GM18505 (cell line): ENCODE results near the gene CCNK.

Experiments used
- ATAC-seq: cut with Tn5 transposase; IDR thresholded peaks from one replicate; pipeline ENCODE4 v1.9.1; 2021; ENCODE audit not compliant: unreplicated experiment
- POLR2A ChIP-seq: IDR thresholded peaks from 4 replicates; pipeline ENCODE4 v1.6.1; 2011; ENCODE audit warnings: borderline replicate concordance; ENCODE audit not compliant: insufficient read depth, insufficient read length; ENCODE audit errors: extremely low read depth

Gene CCNK

GRCh38 chr14:99475179-99475578 is 6.0 kb upstream of the CCNK start:
- TF ChIP-seq POLR2A, result no peak
- no peak for ATAC-seq

- no peak for ATAC-seq
- TF ChIP-seq POLR2A, result no peak
These were observed 5.5 kb upstream of the CCNK start for GRCh38 chr14:99475660-99476059.

- no peak for ATAC-seq
- TF ChIP-seq POLR2A, result no peak
These were observed 4.3 kb upstream of the CCNK start for GRCh38 chr14:99476864-99477263.

DNA sequence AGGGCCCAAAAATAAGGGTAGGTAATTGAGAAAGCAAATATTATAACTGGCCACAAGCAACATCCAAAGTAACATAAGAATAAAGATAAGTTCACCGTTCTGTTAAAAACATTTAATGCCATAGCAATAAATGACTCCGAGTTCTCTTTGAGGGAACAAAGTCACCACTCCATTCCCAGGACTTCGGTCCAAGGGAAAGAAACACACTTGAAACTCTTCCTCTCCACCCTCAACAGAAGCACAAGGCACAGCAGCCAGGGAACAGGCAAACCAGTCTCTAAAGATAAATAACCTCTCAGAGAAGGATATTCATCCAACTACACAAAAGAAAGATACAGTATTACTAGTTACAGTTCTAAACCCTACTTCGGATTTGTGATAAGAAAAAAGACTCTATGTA is 3.1 kb upstream of the CCNK start:
- no peak for ATAC-seq
- TF ChIP-seq POLR2A, result no peak

DNA sequence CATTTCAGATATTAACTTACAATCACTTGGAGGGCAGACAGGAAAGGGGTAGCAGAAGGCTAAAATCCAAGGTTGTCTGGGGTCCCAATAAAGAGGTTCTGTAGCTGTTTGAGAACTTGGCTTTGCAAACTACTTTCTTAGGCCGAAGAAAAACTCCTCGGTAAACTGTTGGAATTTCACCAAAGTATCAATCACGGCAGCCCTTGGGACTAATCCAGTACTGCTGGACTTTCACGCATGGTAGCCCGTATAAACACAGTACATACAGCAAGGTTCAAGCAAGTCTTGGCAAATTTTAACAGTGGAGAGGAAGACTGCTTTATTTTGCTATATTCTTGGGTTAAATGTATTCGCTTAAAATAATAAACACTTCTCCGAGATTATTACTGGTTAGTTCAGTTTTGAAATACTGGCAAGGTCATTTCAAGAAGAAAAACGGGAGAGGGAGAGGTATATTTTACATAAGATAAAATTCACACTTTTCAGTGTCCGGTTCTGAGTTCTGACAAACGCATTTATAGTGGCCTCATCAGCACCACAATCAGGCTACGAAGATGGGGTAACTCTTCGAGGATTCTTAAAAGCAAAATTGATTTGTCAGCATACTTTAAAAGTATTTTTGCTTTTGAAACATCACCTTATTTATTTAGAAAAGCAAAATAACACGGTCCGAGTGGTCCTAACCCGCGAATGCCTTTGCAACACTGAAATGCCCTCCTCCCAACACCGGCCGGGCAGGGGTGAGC is 1.9 kb upstream of the CCNK start:
- no peak for ATAC-seq
- TF ChIP-seq POLR2A, result no peak

GRCh38 chr14:99479906-99480869 is 1.0 kb upstream of the CCNK start, which contains the start of gene SETD3:
SETD3 (minus strand) TSS chr14:99480859; CDS start chr14:99465805, 15,054 bp downstream.
- peak; percentile 34 for TF ChIP-seq POLR2A
- ATAC-seq, result peak; percentile 12

DNA sequence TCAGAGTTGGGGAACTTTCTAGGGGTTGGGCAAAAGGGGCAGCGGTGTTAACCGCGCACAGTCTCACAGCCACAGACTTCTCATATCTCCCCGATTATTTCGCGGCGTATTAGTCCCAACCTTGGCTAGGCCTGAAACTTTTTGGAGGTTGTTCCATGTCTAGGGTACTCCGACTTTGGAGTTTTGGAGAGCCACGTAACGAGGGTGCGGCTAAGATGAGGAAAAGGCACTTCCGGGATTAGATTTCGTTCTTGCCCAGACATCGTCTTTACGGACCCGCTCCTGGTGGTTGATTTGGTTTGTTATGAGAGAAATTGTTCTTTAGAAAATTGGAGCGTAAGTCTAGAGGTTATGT is 513 bp downstream of the CCNK start:
- no peak for TF ChIP-seq POLR2A
- no peak for ATAC-seq

- no peak for ATAC-seq
- TF ChIP-seq POLR2A, result no peak
These were observed 2.9 kb downstream of the CCNK start for GRCh38 chr14:99484106-99484505.

- ATAC-seq, result no peak
- no peak for TF ChIP-seq POLR2A
These were observed 16.1 kb downstream of the CCNK start for GRCh38 chr14:99497341-99497740.

DNA sequence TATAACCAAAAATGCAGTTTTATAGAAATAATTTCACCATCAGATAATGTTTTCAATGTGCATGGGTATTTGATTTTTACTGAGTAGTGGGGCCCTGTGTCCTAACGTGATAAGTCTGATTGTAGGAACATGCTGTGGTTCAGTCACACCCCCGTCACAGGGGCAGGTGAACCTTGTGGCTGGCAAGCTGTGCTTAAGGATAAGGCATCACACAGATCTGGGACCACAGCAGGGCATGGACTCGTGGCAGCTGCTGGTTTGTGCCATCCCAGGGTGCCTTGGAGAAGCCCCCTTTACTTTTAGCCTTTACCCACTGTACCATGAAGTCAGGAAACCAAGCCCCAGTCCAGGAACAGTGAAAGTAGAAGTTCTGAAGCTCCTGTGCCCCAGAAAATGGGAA is 16.7 kb downstream of the CCNK start:
- no peak for ATAC-seq

DNA sequence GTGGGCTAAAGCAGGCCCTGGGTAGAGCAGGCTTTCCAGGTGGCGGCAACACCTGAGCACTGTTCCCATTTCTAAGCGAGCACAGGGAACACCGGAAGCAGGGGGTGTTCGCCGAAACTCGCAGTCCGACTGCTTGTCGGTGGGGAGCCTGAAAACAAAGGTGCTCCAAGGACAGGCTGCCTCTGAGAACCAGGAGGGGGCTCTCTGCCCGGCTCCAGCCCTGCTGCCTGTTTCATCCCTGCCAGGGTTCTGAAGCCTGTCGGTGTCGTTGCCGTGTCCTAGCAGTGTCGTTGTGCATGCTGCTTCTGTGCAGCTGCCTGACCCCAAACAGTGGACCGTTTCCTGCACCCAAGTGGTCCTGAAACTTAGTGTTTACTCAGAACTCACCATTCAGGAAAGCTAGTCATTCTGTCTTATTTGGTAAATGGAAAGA is 21.8 kb downstream of the CCNK start:
- no peak for ATAC-seq

More for the DNA sequence above, 16.7 kb downstream of the CCNK start:
- TF ChIP-seq POLR2A, result no peak

GRCh38 chr14:99503848-99504453 is 22.7 kb downstream of the CCNK start:
- no peak for ATAC-seq
- no peak for TF ChIP-seq POLR2A

More for the DNA sequence above, 21.8 kb downstream of the CCNK start:
- no peak for TF ChIP-seq POLR2A

DNA sequence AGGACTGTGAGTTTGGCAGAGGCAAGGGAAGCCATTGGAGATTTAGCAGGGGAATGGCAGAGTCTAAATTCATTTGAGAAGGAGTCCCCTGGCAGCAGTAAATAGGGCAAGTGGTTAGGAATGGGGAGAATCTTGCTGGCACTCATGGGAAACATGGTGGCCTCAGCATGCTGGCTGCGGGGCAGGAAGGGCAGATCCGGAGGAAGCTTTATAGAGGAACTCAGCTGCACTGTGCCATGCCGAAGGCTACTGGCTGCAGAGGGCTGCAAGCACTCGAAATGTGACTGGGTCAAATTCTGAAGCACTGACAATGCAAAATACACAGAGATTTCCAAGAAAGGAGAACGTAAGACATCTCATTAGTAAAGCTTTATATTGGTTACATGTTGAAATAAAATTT is 23.9 kb downstream of the CCNK start:
- no peak for ATAC-seq
- TF ChIP-seq POLR2A, result no peak
